LHCN-M2 (cell line): ENCODE data around the gene UBE2L3. TPM values are rescaled to one million over a fixed set of nuclear protein-coding genes. Genes with fewer than 3 reads are reported as not detected.
"Not testable (repeated sequence)": the region's sequence is repeated elsewhere in the genome, so short reads cannot be mapped to it uniquely, and the experiment has no call there.

Source experiments
- DNase-seq: peaks from one replicate; pipeline ENCODE4 v3.0.0-alpha.2; 2012; ENCODE audit warnings: low read depth
- total RNA-seq: library from RNA; depleted of rRNA; stranded (reverse); fragments of >200 nt; gene quantifications from 2 replicates; pipeline ENCODE4 v1.2.3, GENCODE V29; 2014

UBE2L3 gene
- total RNA-seq, 1 experiment from 2014 or later: 83.1 TPM

DNA sequence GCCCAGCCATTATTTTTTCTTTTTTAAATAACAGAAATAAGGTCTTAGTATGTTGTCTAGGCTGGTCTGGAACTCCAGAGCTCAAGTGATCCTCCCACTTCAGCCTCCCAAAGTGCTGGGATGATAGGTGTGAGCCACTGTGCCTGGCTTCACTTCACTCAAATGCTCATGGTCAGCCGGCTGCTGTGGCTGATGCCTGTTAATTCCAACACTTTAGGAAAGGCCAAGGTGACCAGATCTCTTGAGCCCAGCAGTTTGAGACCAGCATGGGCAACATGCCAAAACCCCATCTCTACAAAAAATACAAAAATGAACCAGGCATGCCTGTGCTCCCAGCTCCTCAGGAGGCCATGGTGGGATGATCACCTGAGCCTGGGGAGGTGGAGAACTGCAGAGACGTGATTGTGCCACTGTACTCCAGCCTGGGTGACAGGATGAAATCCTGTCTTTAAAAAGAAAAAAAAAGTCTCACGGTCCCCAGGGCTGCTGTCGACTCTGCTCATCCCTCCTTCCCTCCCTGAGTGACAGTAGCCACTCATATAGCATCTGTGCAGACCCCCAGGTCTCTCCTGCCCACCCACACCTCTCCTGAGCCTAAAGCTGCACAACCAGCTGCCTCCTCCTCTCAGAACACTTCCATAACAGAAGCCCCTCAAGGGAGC, 58.7 kb downstream of the UBE2L3 start:
- DNase-seq: no peak

DNA sequence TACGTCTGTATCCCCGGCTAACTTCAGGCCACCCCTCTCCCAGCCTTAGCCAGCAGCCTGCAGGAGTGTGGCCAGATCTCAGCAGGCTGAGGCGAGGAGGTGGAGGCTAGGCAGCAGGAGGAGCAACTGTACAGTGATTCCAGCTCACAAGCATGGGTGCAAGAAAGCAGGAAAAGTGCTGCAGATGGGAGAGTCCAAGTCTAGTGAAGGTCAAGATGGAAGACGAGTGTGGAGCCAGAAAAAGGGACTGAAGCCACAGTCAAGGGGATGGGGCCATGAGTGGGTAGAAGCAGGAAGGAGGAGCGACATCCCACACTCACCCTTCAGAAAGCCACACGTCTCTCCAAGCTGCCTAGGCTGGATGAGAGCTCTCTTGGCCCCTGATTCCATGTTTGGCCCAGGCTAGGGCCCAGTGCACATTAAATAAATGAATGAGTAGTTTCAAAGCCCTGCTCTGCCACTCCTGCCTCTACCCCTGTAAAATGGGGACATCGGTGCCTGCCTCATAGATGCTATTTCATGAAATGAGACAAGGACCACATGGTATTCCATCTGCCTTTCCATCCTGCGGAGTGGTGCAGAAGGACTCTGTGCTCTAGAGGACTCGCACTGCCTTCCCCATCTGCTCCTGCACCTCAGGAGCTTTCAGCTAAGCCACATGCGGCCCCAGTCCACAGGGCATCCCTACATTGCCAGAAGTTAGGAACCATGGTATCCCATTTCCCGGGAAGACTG, 59.4 kb downstream of the UBE2L3 start:
- DNase-seq: no peak

DNA sequence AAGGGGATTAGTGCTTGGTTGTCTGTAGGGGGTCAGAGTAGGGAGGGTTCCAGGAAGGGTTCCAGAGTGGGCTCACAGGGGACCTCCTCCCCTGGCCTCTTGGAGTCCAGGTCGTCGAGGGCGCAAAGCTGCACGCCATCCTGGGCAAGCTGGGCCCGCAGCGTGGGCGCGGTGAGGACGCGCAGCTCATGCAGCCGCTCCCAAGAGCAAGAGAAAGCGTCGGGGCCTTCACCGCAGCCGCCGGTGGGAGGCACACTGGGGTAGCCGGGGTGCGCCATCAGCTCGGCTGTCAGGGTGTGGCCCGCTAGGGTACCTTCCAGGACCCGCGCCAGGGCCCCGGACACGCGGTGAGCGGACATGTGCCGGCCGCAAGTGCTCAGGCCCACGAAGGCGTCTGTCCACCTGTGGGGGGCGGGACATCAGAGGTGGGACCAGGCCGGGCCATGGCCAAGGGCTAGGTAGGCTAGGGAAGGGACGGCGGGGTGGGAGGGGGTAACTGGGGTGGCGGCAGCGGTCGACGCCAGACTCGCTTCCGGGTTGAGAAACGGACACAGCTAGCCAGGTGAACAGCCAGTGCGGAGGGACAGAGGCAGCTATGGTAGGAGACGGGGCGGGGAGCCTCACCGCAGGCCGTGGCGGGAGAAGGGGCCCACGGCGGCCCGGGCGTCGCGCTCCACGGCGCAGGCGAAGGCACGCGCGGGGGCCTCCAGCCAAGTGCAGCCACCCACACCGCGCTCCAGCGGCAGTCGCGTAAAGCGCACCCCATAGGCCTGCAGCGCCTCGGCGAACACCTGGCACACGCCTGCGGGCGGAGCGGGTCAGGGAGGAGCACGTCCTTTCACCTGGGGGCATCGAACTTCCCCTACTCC, 61.1 kb downstream of the UBE2L3 start:
- no peak for DNase-seq

DNA sequence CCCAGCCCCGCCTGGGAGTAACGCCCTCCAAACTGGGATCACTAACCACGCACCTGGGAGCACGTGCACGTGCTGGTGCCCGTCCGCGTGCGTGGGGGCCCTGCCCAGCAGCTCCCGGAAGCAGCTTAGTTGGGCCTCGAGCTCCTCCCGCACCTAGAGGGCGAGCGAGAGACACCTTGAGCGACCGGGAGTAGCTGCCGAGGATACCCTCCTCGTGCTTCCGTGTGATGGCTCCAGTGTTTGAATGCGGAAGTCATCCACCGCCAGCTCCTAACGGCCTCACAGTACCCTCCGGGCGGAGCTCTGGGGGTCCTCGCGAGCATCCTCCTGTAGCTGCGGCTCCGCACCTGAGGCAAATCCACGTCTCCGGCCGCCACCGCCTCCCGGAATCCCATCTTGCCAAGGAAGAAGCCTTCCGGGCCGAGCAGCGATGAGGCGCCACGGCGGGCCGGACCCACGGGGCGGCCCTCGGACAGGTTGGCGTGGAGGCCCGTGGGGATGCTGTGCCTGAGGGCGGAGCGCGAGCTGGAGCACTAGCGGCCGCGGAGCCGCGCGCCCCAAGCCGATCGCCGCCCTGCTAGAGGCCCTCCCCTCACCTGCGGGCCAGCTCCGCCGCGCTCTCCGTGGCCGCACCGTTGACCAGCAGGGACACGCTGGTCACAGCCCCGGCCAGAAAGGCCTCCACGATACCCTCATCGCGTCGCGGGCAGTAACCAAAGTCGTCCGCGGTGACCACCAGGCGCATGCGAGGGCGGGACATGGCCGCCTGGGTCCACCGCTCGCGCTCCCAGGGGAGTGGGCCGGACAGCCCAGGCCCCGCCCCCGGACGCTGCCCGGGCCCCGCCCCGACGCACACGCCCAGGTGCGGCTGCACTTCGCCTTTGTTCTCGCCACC, 62.0 kb downstream of the UBE2L3 start, which contains the start of gene YDJC:
Gene YDJC, minus strand, starts transcription at position 768 of the 895 bp plus-strand sequence. Its CDS starts 8 bp downstream, at position 760.
- peak; percentile 88 for DNase-seq

DNA sequence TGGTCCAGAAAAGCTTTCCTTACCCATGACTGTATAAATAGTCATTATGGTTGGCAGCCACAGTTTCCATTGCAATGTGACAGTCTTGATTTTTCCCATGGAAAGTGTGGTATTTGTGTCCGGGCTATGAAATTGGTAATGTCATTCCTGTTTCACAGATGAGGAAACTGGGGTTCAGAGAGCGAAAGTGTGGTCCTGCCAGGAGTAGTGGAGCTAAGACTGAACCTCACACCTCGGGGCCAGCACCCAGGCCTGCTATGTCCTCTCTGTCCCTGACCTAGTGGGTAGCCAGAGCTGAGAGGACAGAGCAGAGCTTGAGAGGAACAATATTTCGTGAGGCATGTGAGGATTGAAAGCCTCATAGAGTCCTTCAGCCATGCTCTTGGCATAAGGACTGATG, 63.5 kb downstream of the UBE2L3 start:
- no peak for DNase-seq

DNA sequence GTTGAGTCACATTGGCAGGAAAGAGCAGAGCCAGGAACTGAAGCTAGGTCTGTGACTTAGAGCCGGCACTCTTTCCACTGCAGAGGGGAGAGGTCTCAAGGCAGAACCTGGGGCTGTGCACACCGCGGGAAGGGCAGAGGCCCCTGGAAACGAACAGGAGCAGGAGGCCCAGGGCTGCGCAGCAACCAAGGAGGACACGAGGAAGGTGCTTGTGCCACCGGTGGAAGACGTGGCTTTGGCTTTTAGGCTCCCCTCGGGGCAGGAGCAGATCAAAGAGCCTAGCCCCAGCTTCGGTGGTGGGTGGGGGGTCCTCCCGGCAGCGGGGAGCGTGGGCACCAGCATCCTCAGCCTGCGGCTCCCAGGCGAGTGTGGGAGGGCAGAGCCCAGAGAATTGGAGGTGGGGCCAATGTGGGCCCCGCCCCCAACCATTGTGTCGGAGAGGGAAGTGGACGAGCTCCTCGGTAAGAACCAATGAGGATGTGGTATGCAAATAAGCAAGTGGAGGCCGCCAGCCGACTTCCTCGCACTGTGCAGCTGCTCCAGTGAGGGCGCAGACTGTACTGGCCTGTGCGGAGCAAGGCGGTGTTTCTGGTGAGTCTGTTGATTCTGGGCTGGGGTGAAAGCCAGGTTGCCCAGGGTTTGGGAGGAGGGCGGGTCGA, 64.9 kb downstream of the UBE2L3 start, which contains the start of gene CCDC116:
Gene CCDC116, plus strand, starts transcription at position 524 of the 659 bp plus-strand sequence. CDS start 422 bp downstream, outside the sequence.
- no peak for DNase-seq

DNA sequence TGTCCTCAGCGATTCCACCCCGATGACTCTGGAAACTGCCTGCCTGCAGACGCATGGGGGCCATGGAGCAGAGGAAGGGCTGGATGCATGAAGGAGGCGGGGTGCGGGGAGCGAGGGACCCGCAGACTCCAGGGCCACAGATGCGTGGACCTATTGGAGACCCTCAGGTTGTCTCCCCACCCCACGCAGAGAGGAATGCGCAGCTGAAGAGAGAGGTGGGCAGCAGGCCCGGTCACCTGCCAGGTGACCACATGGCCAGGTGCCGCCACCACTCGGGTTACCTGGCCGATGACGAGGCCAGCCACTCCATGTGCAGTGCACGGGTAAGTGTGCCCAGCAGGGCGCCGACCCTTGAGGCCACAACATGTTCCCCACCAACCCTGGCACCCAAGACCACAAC, 65.4 kb downstream of the UBE2L3 start:
- DNase-seq: no peak

DNA sequence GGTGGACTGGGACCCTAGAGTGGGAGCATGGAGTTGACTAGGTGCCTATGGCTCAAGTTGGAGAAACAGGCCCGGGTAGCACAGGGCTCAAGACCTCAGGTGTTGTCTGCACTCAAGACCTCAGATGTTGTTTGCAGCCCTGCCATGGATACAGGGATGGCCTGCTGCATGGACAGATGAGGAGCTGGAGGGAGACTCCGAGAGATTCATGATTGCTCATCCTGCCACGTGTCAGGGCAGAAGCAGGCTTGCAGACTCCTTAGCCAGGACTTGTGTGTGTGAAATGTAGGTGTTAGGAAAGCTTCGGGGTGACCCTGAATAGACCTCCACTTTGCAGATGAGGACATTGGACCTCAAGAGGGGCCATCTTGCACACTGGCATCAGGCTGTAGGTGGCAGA, 66.0 kb downstream of the UBE2L3 start:
- DNase-seq: no peak

DNA sequence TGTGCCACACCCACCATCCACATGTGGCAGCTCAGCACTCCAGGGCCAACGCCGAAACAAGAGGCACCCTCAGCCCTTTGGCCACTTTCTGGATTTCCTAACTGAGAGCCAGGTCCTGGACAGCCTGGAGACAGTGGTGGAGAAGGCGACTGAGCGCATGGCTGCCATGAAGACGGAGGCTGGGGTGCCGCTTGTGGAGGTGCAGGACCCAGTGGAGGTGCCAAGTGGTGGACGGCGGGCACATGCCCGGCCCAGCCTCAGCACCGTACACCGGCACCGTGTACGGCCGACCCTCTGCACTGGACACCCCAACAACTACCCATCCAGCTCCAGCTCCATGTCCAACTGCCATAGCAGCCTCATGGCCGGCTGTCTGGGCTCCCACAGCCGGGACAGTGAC, 66.6 kb downstream of the UBE2L3 start:
- DNase-seq: no peak

DNA sequence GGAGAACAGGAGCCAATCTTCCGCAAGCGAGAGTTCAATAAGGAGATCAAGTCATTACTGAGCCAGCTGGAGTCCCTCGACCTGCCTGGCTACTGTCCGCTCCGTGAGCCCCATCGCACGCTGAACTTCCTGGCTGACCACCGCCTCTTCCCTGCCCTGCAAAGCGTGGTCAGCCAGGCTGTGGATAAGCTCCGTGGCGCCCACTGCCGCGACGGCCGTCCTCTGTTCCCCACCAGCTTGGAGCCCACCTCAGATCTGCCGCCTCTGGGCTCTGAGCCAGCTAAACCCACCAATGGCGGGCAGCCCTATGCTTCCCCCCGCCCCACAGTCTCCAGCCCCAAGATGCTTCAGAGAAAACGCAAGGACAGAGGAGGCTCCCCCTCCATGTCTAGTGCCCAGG, 67.3 kb downstream of the UBE2L3 start:
- no peak for DNase-seq

DNA sequence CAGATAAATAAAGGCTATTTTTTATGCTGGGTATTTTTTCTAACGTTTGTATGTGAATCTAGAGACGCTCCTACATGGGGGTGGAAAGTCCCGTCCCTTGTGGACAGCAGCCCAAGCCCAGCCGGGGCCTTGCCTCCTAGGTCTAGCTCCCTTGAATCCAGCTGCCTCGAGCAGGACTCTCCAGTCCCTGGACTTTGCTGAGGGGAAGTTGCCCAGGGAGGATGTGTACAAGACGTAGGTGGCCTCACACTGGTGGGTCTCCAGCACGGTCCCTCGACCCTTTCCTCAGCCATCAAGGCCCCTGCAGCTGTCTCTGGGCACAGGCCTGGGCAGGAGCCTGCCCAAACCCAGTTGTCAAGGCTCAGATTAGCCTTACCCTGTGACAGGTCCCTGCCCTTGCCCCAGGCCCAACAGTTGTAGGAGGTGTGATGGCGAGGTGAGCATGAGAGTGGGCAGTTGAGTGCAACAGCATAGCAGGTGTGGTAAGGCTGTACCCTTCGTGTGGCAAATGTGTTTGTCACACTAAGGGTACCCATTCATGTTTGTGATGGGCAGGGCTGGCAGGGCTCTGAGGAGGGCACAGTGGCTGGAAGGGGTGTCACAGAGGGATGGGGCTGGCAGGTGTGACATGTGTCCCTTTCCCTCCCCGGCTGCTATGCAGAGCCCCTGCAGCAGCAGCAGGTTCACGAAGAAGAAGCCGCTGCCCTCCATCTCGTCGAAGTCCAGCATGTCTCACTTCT, 68.4 kb downstream of the UBE2L3 start:
- no peak for DNase-seq

DNA sequence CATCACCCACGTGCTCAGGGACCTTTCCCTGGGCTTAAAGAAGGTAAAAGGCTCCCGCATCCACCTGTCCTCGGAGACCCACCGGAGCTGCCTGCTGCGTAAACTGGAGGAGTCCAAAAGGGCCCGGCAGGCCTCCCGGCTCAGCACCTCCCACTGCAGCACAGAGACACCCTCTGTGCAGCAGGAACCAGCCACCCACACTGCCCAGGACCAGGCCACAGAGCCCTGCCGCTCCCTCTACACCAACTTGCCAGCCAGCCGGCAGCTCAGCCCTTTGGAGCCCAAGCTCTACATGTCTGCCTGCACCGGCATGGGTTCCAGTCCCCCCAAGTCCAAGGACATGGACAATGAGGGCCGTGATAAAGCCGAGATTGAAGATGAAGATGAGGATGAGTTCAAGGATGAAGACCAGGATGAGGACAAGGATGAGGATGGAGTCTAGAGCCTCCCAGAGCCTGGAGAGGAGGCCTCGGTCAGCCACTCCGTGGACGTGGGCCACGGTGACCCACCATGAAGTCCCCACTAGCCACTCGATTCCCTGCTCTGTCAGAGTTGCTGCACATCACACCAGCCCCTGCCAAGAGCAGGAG, 69.2 kb downstream of the UBE2L3 start:
- DNase-seq: no peak

DNA sequence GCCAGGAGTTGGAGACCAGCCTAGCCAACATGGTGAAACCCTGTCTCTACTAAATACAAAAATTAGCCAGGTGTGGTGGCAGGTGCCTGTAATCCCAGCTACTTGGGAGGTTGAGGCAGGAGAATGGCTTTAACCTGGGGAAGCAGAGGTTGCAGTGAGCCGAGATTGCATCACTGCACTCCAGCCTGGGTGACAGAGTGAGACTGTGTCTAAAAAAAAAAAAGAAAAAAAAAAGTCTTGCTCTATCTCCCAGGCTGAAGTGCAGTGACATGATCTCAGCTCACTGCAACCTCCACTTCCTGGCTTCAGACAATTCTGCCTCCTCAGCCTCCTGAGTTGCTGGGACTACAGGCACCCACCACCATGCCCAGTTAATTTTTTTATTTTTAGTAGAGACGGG, 69.9 kb downstream of the UBE2L3 start:
- not testable (repeated sequence) for DNase-seq

DNA sequence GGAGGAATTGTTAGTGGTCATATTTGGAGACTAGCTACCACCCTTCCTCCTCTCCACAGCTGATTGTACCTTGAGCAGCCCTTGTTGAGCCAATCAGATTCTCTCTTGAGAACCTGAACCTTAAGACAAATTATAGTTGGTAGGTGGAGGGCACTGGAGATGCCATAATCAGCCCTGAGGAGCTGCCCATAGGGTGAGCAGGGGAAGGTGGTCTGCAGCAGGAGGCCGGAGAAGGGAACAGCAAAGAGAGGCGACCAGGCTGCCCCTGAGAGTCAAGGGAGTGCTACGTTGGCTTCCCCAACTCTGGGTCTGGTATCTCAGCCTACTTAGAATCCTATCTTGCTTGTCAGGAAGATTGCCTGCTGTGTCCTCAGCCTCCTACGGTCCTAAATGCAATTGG, 71.8 kb downstream of the UBE2L3 start:
- DNase-seq: no peak

DNA sequence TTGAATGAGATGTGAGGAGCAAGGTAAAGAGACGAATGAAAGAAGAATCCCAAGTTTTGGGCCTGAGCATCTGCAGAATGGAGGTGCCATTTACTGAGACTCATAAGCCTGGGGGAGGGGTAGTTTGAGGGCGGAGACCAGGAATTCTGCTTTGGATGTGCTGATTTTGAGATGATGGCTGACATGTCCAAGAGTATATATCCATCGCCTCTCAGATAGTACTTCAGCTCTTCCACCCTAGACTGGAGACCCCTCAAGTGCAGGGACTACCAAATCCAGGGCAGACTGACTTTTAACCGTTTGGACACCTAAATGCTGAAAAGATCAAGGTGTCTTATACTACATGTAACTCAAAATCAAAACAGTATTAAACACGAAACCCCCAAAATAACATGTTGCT, 73.3 kb downstream of the UBE2L3 start:
- no peak for DNase-seq

DNA sequence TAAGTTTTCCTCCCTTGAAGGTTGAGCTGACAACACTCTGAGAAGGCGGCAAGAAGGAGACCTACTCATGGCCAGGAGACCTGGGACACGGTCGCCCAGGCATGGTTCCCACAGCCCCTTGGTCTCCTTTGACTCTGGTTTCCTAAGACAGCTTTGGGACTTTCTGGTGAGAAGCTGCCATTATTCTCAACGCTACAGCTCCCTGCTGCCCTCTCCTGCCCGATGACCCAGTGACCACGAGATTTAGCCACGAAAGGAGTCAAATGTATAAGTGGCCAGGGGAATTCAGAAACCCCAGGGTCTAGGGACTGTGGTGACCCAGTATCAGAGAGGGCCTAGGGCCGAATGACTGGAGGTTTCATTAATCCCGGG, 73.9 kb downstream of the UBE2L3 start:
- peak; percentile 69 for DNase-seq

DNA sequence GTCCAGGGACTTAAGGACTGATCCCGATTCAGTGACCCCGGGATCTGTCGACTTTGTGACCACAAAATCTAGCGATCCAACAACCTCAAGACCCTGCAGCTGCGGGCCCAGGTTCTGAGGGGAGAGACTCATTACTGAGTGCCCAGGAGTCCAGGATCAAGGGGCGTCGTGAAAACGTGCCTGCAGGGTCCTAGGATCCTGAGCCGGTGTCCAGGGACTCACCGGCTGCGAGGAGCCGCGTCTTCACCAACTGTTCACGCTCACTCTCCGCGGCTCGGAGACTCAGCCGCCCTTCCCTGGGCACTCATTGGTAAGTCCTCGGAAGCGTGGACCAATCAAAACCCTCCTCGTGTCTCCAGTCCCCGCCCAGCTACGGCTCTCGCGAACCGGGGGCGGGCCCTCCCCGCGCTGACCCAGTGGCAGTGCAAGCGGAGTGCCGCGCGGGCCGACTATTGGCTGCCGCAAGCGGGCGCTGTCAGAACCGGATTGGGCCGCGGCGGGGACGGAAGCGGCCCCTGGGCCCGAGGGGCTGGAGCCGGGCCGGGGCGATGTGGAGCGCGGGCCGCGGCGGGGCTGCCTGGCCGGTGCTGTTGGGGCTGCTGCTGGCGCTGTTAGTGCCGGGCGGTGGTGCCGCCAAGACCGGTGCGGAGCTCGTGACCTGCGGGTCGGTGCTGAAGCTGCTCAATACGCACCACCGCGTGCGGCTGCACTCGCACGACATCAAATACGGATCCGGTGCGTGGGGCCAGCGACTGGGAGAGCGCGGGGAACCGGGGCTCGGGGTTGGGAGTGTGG, 74.5 kb downstream of the UBE2L3 start, which contains the start of gene SDF2L1:
Gene SDF2L1, plus strand, starts transcription at position 514 of the 795 bp plus-strand sequence. Its CDS starts 35 bp downstream, at position 549.
- DNase-seq: peak; percentile 98
